IPS-NIHi7 (cell line): Measurements from ENCODE around the gene RBM20.
"Not testable (repeated sequence)": the region's sequence is repeated elsewhere in the genome, so short reads cannot be mapped to it uniquely, and the experiment has no call there.

ENCODE experiments used
- DNase-seq: peaks from one replicate; pipeline ENCODE4 v3.0.0; 2012; ENCODE audit warnings: mixed read lengths; ENCODE audit errors: extremely low spot score

Gene RBM20

GRCh38 chr10:110705596-110705995, 61.5 kb downstream of the RBM20 start:
- not testable (repeated sequence) for DNase-seq

GRCh38 chr10:110706690-110707098, 62.6 kb downstream of the RBM20 start:
- DNase-seq: no peak

DNA sequence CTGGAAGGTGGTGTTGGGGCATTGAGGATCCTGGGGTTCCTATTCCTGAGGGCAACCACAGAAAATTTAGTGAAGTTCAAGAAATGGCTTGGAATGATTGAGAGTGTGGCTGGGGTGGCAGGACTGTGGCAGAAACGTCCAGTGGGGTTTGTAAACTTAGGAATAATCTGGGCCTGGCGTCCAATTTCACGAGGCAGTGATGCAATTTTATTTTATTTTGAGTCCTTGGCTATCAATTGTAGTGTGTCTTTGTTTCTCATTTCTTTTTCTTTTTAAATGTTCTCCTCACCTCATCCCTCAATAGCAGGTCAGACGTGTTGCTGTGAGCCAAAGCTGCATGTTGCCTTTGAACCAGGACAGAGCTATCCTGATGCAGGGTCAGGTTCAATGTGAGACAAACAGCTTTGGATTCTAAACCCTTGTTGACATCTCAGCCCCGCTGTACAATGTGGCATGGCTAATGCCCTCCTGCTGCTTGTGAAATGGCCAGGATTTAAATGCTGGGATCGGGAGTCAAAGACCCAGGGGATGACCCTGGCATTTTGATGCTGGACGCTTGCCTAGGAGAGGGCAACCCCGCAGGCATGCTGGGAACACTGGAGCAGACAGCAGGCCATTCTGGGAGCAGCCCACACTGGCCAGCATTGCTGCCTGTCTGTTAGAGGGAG, 64.8 kb downstream of the RBM20 start:
- no peak for DNase-seq

GRCh38 chr10:110709444-110709828, 65.3 kb downstream of the RBM20 start:
- DNase-seq: no peak

- DNase-seq: no peak
Measured at GRCh38 chr10:110709964-110710587, 65.9 kb downstream of the RBM20 start.

- no peak for DNase-seq
Measured at GRCh38 chr10:110710621-110711020, 66.5 kb downstream of the RBM20 start.

- no peak for DNase-seq
Measured at GRCh38 chr10:110711382-110711781, 67.2 kb downstream of the RBM20 start.

- no peak for DNase-seq
Measured at GRCh38 chr10:110714356-110714755, 70.2 kb downstream of the RBM20 start.

GRCh38 chr10:110717781-110718589, 73.8 kb downstream of the RBM20 start:
- DNase-seq: no peak

GRCh38 chr10:110721406-110722038, 77.4 kb downstream of the RBM20 start:
- DNase-seq: no peak

- DNase-seq: no peak
Measured at GRCh38 chr10:110723224-110723891, 79.2 kb downstream of the RBM20 start.

DNA sequence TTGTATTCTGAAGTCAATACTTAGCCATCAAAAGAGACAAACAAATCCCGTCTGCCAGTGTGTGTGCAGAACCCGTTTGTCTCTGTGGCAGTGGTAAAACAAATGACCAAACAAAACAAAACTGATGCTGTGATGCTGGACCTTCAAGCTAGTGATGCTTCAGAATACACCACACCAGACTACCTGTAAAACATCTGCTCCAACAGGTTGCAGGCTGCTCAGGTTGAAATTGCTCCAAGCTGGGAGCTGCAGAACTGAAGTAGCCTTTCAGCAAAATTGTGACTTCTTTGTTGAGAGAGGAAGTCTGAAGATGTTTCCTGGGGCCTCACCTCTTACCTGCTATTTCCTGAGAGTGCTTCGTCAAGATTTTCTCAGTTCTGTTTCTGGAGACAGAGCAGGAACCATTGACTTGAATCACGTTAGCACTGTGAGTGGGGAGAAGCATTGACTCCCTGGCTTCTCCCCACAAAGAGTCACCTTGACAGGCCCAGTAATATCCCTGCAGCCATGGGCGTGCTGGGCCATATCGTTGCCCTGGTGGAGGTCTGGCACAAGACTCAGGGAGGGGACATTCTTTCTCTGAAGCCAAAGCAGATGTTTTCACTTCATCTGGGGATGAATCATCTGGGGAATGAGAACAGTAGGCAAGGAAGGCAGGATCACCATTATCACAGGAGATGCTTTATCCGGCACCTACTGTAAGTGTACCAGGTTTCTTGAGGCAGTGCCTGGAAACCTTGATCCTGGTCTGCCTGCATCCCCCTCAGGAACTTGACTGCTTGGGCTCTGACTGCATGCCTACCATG, 80.2 kb downstream of the RBM20 start:
- DNase-seq: no peak

DNA sequence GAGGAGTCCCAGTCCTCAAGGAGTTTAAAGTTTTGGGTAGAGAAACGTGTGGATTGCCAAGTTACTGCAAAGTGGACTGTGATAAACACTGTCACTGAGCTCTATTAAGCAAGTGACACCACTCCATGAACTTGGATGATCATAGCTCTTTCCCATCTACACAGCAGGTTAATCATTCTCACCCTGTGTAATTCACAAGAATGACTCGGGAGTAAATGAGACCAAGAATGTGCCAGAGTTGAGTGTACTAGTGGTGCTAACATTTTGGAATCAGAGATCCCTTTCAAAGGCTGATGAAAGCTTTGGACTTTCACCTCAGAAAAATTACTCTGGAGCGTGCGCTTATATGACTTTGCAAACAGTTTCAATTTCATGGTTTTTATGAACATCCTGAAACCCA, 80.8 kb downstream of the RBM20 start:
- DNase-seq: no peak

DNA sequence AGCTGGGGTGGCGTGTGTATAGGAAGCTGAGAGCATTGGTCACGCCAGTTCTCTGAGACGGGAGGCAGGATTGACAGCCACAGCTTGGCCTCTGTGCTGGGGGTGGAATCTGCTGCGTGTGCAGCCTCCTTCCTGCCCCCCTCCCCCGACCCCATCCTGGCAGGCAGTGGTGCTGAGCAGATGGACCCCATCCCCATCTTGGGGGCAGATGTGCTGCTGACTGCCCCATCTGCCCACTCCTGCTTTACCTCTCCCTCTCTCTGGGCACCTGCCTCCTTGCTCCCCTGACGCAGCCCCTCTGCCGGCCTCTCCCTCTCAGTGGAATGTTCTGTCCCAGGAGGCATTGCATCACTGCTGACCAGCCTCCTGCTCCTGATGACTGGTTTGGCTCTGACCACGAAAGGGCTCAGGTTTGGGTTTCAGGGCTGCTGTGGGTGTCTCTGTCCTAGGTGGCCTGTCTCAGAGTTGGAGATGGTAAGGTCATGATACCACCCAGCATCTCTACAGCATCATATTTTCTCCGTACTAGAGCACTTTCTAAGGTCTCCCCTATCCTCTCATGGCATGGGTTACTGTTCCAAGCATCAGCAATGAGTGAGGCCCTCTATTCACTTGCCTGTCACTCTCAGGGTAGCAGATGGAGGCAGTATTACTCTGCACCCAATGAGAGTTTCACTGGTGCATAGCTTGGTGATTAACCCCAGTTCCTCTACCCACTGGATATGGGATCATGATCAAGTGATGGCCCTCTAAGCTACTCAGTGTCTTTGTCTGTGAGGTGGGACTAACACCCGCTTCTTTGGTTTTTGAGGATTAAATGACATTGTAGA, 81.9 kb downstream of the RBM20 start:
- no peak for DNase-seq

- DNase-seq: not testable (repeated sequence)
Measured at GRCh38 chr10:110727785-110728184, 83.6 kb downstream of the RBM20 start.

DNA sequence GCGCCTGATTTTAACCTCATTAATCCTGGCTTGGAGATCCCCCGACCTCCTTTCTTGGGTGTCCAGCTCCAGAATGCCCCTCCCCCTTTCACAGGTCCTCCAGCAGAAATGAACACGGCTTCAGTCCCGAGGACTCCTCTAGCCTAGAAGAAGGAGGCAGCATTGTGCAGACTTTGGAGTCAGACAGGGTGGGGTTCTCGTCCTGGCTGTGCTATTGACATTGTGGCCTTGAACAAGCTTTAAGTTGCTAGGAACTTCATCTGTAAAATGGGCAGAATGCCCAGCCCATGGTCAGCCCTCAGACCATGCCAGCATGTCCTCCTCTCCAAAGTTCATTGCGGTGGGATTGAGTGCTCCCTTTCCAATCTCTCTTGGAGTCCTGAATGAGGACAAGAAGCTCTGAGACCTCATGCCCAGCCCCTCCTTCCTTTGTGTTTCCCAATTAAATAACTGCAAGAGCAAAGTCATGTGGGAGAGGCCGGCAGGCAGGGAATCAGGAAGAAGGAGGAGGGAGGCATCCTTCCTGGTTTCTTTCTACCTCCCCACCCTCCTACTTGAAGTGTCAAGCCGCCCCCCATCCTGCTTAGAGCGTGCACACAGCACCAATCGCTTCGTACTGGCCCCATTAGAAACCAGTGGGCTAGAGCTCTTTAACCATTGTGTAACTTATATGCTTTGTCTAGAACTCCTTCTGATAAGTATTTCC, 86.4 kb downstream of the RBM20 start:
- DNase-seq: no peak

- DNase-seq: no peak
Measured at GRCh38 chr10:110733218-110733952, 89.2 kb downstream of the RBM20 start.

DNA sequence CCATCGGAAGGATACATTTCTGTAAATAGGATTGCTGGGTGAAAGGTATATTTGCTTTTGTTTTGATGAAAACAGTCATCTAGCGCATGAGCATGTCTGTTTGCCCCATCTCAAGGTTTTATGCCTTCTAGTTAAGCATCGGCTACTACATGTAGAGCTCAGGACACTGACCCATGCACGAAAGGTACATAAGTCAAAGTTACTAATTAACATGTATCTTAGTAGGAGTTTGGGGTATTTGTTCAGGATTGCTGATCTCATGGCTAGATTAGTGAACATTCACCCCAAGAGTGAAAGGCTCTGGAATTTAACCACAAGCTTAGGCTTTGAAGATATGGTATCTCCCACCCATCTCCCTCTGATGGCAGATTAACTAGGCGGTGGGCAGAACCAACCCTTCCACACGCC, 91.5 kb downstream of the RBM20 start:
- DNase-seq: no peak
